OCI-LY7 (cell line): ENCODE results near the gene PPP1R10. TPM values are rescaled to one million over a fixed set of nuclear protein-coding genes. Genes with fewer than 3 reads are reported as not detected.

Experiments
- BruUV-seq: library from RNA; stranded (reverse); fragments of 400-500 nt; replicated peaks from 2 replicates; lab custom pipeline; 2021; lab: Mats Ljungman, UMichigan
- CTCF ChIA-PET: fragments of 300-600 bp; sonication (Branson Sonifier 250); formaldehyde crosslinking; loops from one replicate; lab custom pipeline; 2022; ENCODE audit warnings: antibody characterized with exemption; ENCODE audit not compliant: unreplicated experiment; lab: Charles Lee
- POLR2A ChIA-PET: fragments of 300-600 bp; sonication (Branson Sonifier 250); formaldehyde crosslinking; loops from one replicate; lab custom pipeline; 2022; ENCODE audit warnings: antibody characterized with exemption; lab: Charles Lee
- DNase-seq: peaks from one replicate; pipeline ENCODE4 v3.0.0-alpha.2; 2015; ENCODE audit warnings: low spot score
- H2AFZ ChIP-seq: fragments of 200-600 bp; sonication (generic), shearing (Covaris generic); 2 replicates; pipeline ENCODE4 v1.6.1; 2014; ENCODE audit warnings: mild to moderate bottlenecking, antibody characterized with exemption, low read length, moderate library complexity
- H3K27ac ChIP-seq: fragments of 200-600 bp; sonication (generic); 2 replicates; pipeline ENCODE4 v1.5.1; 2014; ENCODE audit warnings: mixed run types, low read depth, mild to moderate bottlenecking, moderate library complexity, low read length, inconsistent platforms; ENCODE audit not compliant: poor library complexity, severe bottlenecking
- H3K36me3 ChIP-seq: fragments of 200-600 bp; sonication (generic); 2 replicates; pipeline ENCODE4 v1.6.1; 2014; ENCODE audit warnings: mild to moderate bottlenecking, antibody characterized with exemption, low read length, moderate library complexity, mixed read lengths; ENCODE audit not compliant: insufficient read depth
- H3K4me1 ChIP-seq: fragments of 200-600 bp; sonication (generic); 2 replicates; pipeline ENCODE4 v1.5.1; 2014; ENCODE audit warnings: mild to moderate bottlenecking, low read length; ENCODE audit not compliant: insufficient read depth, poor library complexity, severe bottlenecking
- H3K4me2 ChIP-seq: fragments of 200-600 bp; sonication (generic); 2 replicates; pipeline ENCODE4 v1.6.1; 2014; ENCODE audit warnings: mild to moderate bottlenecking, low read length
- H3K4me3 ChIP-seq: fragments of 200-600 bp; sonication (generic); 2 replicates; pipeline ENCODE4 v1.5.1; 2014; ENCODE audit warnings: mild to moderate bottlenecking, low read depth, low read length; ENCODE audit not compliant: poor library complexity, severe bottlenecking
- H3K79me2 ChIP-seq: fragments of 200-600 bp; sonication (generic); 2 replicates; pipeline ENCODE4 v1.6.1; 2016; ENCODE audit warnings: low read depth, mild to moderate bottlenecking, low read length, moderate library complexity, mixed read lengths; ENCODE audit not compliant: insufficient read depth
- H3K9me2 ChIP-seq: fragments of 200-600 bp; sonication (generic); 2 replicates; pipeline ENCODE4 v1.6.1; 2016; ENCODE audit warnings: mild to moderate bottlenecking, low read length, mixed read lengths; ENCODE audit not compliant: insufficient read depth
- H3K9me3 ChIP-seq: fragments of 200-600 bp; sonication (generic); 2 replicates; pipeline ENCODE4 v1.6.1; 2014; ENCODE audit warnings: mild to moderate bottlenecking, mixed run types, low read length, mixed read lengths
- H4K20me1 ChIP-seq: fragments of 200-600 bp; sonication (generic); 2 replicates; pipeline ENCODE4 v1.6.1; 2014; ENCODE audit warnings: mild to moderate bottlenecking, antibody characterized with exemption, low read length, moderate library complexity, mixed read lengths; ENCODE audit not compliant: insufficient read depth
- EZH2phosphoT487 ChIP-seq: fragments of 200-600 bp; sonication (generic); IDR thresholded peaks from 2 replicates; pipeline ENCODE4 v1.6.1; 2018; ENCODE audit warnings: low read depth, borderline replicate concordance, mild to moderate bottlenecking, mixed run types, antibody characterized with exemption, low read length, moderate library complexity, mixed read lengths
- intact Hi-C: fragments of 100-400 bp; cut with micrococcal nuclease; formaldehyde crosslinking; loops from one replicate; pipeline ENCODE4 v1.10.0; 2022; ENCODE audit not compliant: unreplicated experiment
- total RNA-seq, 2 experiments: library from RNA; depleted of rRNA in 1 of 2; stranded (reverse); fragments of >200 nt in 1 of 2; shearing (Covaris generic) in 1 of 2; gene quantifications; 2 replicates each; pipeline ENCODE4 v1.2.3, GENCODE V29; 2014 to 2022
- TF ChIP-seq, protein P1 (sequence below): fragments of 200-600 bp; sonication (generic); conservative IDR thresholded peaks from 2 replicates; pipeline ENCODE4 v1.5.1; 2014; ENCODE audit warnings: mild to moderate bottlenecking, antibody characterized with exemption, low read length, moderate library complexity, mixed read lengths

Gene PPP1R10
- total RNA-seq, 2 experiments from 2014 or later: 126 to 155 TPM

GRCh38 chr6:30640481-30640880, 23.4 kb upstream of the PPP1R10 start:
- BruUV-seq: no TSS peak
- no peak for TF ChIP-seq EZH2phosphoT487
- TF ChIP-seq, protein P1, sequence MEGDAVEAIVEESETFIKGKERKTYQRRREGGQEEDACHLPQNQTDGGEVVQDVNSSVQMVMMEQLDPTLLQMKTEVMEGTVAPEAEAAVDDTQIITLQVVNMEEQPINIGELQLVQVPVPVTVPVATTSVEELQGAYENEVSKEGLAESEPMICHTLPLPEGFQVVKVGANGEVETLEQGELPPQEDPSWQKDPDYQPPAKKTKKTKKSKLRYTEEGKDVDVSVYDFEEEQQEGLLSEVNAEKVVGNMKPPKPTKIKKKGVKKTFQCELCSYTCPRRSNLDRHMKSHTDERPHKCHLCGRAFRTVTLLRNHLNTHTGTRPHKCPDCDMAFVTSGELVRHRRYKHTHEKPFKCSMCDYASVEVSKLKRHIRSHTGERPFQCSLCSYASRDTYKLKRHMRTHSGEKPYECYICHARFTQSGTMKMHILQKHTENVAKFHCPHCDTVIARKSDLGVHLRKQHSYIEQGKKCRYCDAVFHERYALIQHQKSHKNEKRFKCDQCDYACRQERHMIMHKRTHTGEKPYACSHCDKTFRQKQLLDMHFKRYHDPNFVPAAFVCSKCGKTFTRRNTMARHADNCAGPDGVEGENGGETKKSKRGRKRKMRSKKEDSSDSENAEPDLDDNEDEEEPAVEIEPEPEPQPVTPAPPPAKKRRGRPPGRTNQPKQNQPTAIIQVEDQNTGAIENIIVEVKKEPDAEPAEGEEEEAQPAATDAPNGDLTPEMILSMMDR: peak; percentile 39; the same call in 1 of the 2 replicates
- Histone ChIP-seq H3K4me1 (no peaks in the 10 kb centered on the region), H3K4me3 (no peak overlapping the region), H4K20me1 (no peaks in the 10 kb centered on the region), H3K9me2 (no peaks in the 10 kb centered on the region), H3K27ac (no peak overlapping the region), H2AFZ (no peak overlapping the region), H3K36me3 (peaks cover 12% of the 10 kb centered on the region), H3K9me3 (no peaks in the 10 kb centered on the region), H3K4me2 (no peak overlapping the region), H3K79me2 (no peaks in the 10 kb centered on the region)
- ChIA-PET POLR2A (interaction anchor here (1.1 kb wide), 2 partner anchors 12 to 22 kb away, joined by 3 to 4 read pairs; partner anchors contain the start of gene MRPS18B), CTCF (no interaction called here)
- intact Hi-C loops: no loop called here
- DNase-seq: no peak

- Histone ChIP-seq H3K36me3 (peaks cover 22% of the 10 kb centered on the region), H3K4me3 (no peak overlapping the region), H3K9me2 (no peaks in the 10 kb centered on the region), H4K20me1 (no peaks in the 10 kb centered on the region), H3K79me2 (no peaks in the 10 kb centered on the region), H3K9me3 (no peaks in the 10 kb centered on the region), H3K4me2 (no peak overlapping the region), H3K27ac (no peak overlapping the region), H3K4me1 (no peaks in the 10 kb centered on the region), H2AFZ (no peak overlapping the region)
- no peak for TF ChIP-seq EZH2phosphoT487
- TF ChIP-seq, protein P1: no peak
- DNase-seq: no peak
- ChIA-PET CTCF (no interaction called here), POLR2A (interaction anchor here (0.7 to 0.8 kb wide), 2 partner anchors 16 to 55 kb away, joined by 3 to 4 read pairs; partner anchors contain the start of gene NRM)
- intact Hi-C loops: no loop called here
- TSS peak; percentile 48 for BruUV-seq
Measured at GRCh38 chr6:30635834-30636233, 18.8 kb upstream of the PPP1R10 start.
